HepG2 (cell line): ENCODE data around the gene HPD. TPM values are rescaled to one million over a fixed set of nuclear protein-coding genes. Genes with fewer than 3 reads are reported as not detected.

Experiments
- CAMTA2 ChIP-seq: sonication (generic); formaldehyde crosslinking; IDR thresholded peaks from 2 replicates; pipeline ENCODE4 v1.4.0; 2020; ENCODE audit warnings: mild to moderate bottlenecking, missing genetic modification reagents, borderline replicate concordance
- DBP ChIP-seq: sonication (generic); formaldehyde crosslinking; IDR thresholded peaks from 2 replicates; pipeline ENCODE4 v1.4.0; 2020; ENCODE audit warnings: missing genetic modification reagents; ENCODE audit errors: not compliant biosample characterization
- FIP1L1 ChIP-seq: fragments of 200-400 bp; formaldehyde crosslinking; IDR thresholded peaks from 2 replicates; pipeline ENCODE4 v1.6.1; 2018; ENCODE audit warnings: low read depth, mild to moderate bottlenecking, low read length, moderate library complexity, borderline replicate concordance; ENCODE audit not compliant: insufficient read depth
- KLF12 ChIP-seq: sonication (generic); formaldehyde crosslinking; IDR thresholded peaks from 2 replicates; pipeline ENCODE4 v1.4.0; 2020; ENCODE audit warnings: missing genetic modification reagents, borderline replicate concordance
- MAFG ChIP-seq: sonication (generic); formaldehyde crosslinking; IDR thresholded peaks from 2 replicates; pipeline ENCODE4 v1.5.1; 2020; ENCODE audit warnings: mild to moderate bottlenecking, missing genetic modification reagents
- NFKB2 ChIP-seq: sonication (generic); formaldehyde crosslinking; IDR thresholded peaks from 2 replicates; pipeline ENCODE4 v1.4.0; 2020; ENCODE audit warnings: missing genetic modification reagents, borderline replicate concordance
- NFYB ChIP-seq: sonication (generic); formaldehyde crosslinking; IDR thresholded peaks from 2 replicates; pipeline ENCODE4 v1.4.0; 2020; ENCODE audit warnings: missing genetic modification reagents
- PHB2 ChIP-seq: fragments of 450-650 bp; IDR thresholded peaks from 2 replicates; pipeline ENCODE4 v1.6.1; 2018; ENCODE audit not compliant: partially characterized antibody
- PHF21A ChIP-seq: sonication (generic); formaldehyde crosslinking; IDR thresholded peaks from 2 replicates; pipeline ENCODE4 v1.5.0; 2020; ENCODE audit warnings: mild to moderate bottlenecking, missing genetic modification reagents
- RXRB ChIP-seq: IDR thresholded peaks from 2 replicates; pipeline ENCODE4 v1.6.1; 2016; ENCODE audit warnings: borderline replicate concordance, missing genetic modification reagents, missing compliant biosample characterization
- SRSF4 ChIP-seq: fragments of 200-400 bp; formaldehyde crosslinking; IDR thresholded peaks from one replicate; pipeline ENCODE4 v1.6.1; 2018; ENCODE audit warnings: mild to moderate bottlenecking, low read depth, low read length, moderate library complexity; ENCODE audit not compliant: poor library complexity, severe bottlenecking
- TAF15 ChIP-seq: fragments of 200-400 bp; formaldehyde crosslinking; IDR thresholded peaks from one replicate; pipeline ENCODE4 v1.6.1; 2018; ENCODE audit warnings: mild to moderate bottlenecking, low read depth, low read length; ENCODE audit not compliant: poor library complexity, severe bottlenecking
- TMF1 ChIP-seq: sonication (generic); formaldehyde crosslinking; IDR thresholded peaks from 2 replicates; pipeline ENCODE4 v1.8.1; 2022; ENCODE audit warnings: low read depth, missing genetic modification reagents
- ZFY ChIP-seq: sonication (generic); formaldehyde crosslinking; IDR thresholded peaks from 2 replicates; pipeline ENCODE4 v1.4.0; 2020; ENCODE audit warnings: missing genetic modification reagents
- ZKSCAN5 ChIP-seq: sonication (generic); formaldehyde crosslinking; IDR thresholded peaks from 2 replicates; pipeline ENCODE4 v1.5.1; 2020; ENCODE audit warnings: mild to moderate bottlenecking, missing genetic modification reagents
- ZNF138 ChIP-seq: sonication (generic); formaldehyde crosslinking; IDR thresholded peaks from 2 replicates; pipeline ENCODE4 v1.5.0; 2020; ENCODE audit warnings: mild to moderate bottlenecking, low read depth, missing genetic modification reagents
- ZNF33B ChIP-seq: sonication (generic); formaldehyde crosslinking; IDR thresholded peaks from 2 replicates; pipeline ENCODE4 v1.5.1; 2020; ENCODE audit warnings: mild to moderate bottlenecking, missing genetic modification reagents
- ZNF496 ChIP-seq: sonication (generic); formaldehyde crosslinking; IDR thresholded peaks from 2 replicates; pipeline ENCODE4 v1.8.1; 2023; ENCODE audit warnings: mild to moderate bottlenecking, moderate library complexity, missing genetic modification reagents; ENCODE audit not compliant: insufficient replicate concordance
- ZNF564 ChIP-seq: sonication (generic); formaldehyde crosslinking; IDR thresholded peaks from 2 replicates; pipeline ENCODE4 v1.8.1; 2023; ENCODE audit warnings: mild to moderate bottlenecking, missing genetic modification reagents
- ZNF619 ChIP-seq: sonication (generic); formaldehyde crosslinking; IDR thresholded peaks from 2 replicates; pipeline ENCODE4 v1.4.0; 2020; ENCODE audit warnings: mild to moderate bottlenecking, missing genetic modification reagents
- ZNF660 ChIP-seq: sonication (generic); formaldehyde crosslinking; IDR thresholded peaks from 2 replicates; pipeline ENCODE4 v1.5.1; 2020; ENCODE audit warnings: mild to moderate bottlenecking, low read depth, missing genetic modification reagents, borderline replicate concordance
- polyA plus RNA-seq, 8 experiments: library from polyadenylated mRNA; depleted of rRNA in 3 of 8; stranded (reverse) in 7 of 8; unstranded in 1 of 8; fragments of >200 nt; fragmentation: Illumina TruSeq in 4 of 8; extraction: Trizol in 4 of 8; gene quantifications; 2 replicates each; pipeline versions ENCODE4 v1.2.1 to v1.2.3, GENCODE V29; 2011 to 2016; ENCODE audit warnings: low read depth in 4 of 8, missing spikeins in 1 of 8, mixed read lengths in 1 of 8; ENCODE audit not compliant: insufficient read depth in 1 of 8
- total RNA-seq, 5 experiments: library from RNA; depleted of rRNA; stranded (reverse); fragments of >200 nt; fragmentation: Illumina TruSeq; extraction: Trizol; gene quantifications; 2 replicates each; pipeline ENCODE4 v1.2.3, GENCODE V29; 2016; ENCODE audit warnings: low read depth in 1 of 5
- TF ChIP-seq, protein P1 (sequence below): sonication (generic); formaldehyde crosslinking; IDR thresholded peaks from 2 replicates; pipeline ENCODE4 v1.9.0; 2021; ENCODE audit warnings: missing genetic modification reagents, borderline replicate concordance

The HPD gene
- total and polyA plus RNA-seq, 2 of the 13 experiments (the other 11 are each of a cell fraction or from before 2014, with no cell fraction given): 120 to 195 TPM

- TF ChIP-seq, protein P1, sequence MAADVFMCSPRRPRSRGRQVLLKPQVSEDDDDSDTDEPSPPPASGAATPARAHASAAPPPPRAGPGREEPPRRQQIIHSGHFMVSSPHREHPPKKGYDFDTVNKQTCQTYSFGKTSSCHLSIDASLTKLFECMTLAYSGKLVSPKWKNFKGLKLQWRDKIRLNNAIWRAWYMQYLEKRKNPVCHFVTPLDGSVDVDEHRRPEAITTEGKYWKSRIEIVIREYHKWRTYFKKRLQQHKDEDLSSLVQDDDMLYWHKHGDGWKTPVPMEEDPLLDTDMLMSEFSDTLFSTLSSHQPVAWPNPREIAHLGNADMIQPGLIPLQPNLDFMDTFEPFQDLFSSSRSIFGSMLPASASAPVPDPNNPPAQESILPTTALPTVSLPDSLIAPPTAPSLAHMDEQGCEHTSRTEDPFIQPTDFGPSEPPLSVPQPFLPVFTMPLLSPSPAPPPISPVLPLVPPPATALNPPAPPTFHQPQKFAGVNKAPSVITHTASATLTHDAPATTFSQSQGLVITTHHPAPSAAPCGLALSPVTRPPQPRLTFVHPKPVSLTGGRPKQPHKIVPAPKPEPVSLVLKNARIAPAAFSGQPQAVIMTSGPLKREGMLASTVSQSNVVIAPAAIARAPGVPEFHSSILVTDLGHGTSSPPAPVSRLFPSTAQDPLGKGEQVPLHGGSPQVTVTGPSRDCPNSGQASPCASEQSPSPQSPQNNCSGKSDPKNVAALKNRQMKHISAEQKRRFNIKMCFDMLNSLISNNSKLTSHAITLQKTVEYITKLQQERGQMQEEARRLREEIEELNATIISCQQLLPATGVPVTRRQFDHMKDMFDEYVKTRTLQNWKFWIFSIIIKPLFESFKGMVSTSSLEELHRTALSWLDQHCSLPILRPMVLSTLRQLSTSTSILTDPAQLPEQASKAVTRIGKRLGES: no peak
- TF ChIP-seq NFYB (CRISPR knock-in tag): no peak
- no peak for TF ChIP-seq ZNF33B (CRISPR knock-in tag)
- no peak for TF ChIP-seq PHB2
- no peak for TF ChIP-seq ZNF619 (CRISPR knock-in tag)
- no peak for TF ChIP-seq SRSF4
- peak; percentile 61; the same call in 1 of the 2 replicates for TF ChIP-seq RXRB (CRISPR knock-in tag)
- no peak for TF ChIP-seq DBP (CRISPR knock-in tag)
- TF ChIP-seq TMF1 (CRISPR knock-in tag): no peak
- no peak for TF ChIP-seq ZNF496 (CRISPR knock-in tag)
- no peak for TF ChIP-seq ZNF138
- no peak for TF ChIP-seq ZKSCAN5 (CRISPR knock-in tag)
- TF ChIP-seq MAFG (CRISPR knock-in tag): no peak
- no peak for TF ChIP-seq TAF15
- no peak for TF ChIP-seq ZNF660 (CRISPR knock-in tag)
- TF ChIP-seq PHF21A: no peak; the same call in 1 of the 2 replicates
- peak; percentile 34; the same call in 1 of the 2 replicates for TF ChIP-seq NFKB2 (CRISPR knock-in tag)
- no peak for TF ChIP-seq ZNF564
- no peak for TF ChIP-seq KLF12
- TF ChIP-seq CAMTA2 (CRISPR knock-in tag): no peak
- no peak for TF ChIP-seq FIP1L1
- no peak for TF ChIP-seq ZFY
Measured at GRCh38 chr12:121795034-121795968, 63.4 kb downstream of the HPD start (continued).
